ENCODE results near the gene SGO1.

The SGO1 gene

DNA sequence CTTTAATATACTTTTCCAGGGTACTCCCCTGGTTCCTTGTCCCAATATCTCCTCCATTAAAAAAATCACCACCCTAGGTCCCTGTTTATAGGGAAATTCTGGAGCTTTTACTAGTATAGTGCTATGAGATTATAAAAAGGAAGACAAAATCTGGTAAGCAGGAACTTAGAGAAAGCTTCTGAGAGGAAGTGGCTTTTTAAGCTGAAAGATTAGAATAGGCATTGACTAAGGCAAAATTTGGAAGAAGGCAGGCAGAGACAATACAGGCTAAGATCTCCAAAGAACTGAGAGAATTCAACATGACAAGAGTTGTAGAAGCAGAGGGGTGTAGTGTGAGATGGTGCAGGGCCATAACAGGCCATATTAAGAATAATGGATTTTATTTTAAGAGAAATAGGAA is 25.8 kb downstream of the SGO1 start:
- no peak overlapping the region for H3K4me3 ChIP-seq (ENCODE audit: low read depth, low read length)

DNA sequence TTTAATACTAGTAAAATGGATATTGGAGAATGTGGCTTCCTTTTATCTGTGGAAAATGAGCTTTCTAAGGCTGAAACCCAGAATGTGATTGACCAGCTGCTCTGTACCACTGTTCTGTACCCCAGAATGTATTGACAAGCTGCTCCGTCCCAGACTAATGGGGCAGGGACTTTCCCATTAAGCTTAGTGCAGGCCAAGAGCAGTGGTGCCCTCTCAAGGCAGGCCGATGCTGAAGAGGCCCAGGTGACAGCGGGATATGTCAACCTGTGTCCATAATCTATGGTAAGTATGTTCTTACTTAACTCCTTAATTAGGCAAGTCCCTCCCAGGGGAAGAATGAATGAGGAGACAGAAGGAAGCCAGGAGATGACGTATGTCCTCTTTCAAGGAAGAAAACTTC is 31.1 kb downstream of the SGO1 start:
- H3K4me3 ChIP-seq (ENCODE audit: low read depth, low read length): no peak overlapping the region

DNA sequence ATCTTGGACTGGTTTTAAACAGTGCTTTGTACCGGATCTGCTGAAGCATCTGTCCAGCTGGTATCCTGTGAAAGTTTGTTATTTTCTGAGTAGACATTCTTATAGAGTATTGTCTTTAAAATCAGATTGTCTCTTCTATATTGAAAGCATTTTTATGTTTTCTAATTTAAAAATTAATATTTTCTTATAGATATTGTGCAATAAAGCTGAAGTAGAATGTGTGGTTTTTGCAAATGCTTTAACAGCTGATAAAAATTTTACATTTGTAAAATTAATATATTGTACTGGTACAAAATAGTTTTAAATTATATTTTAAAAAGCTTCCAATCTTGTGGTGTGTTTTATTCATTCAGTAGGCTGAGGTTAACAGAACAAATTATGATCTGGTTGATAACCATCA is 31.9 kb downstream of the SGO1 start:
- H3K4me3 ChIP-seq (ENCODE audit: low read depth, low read length): no peak overlapping the region

DNA sequence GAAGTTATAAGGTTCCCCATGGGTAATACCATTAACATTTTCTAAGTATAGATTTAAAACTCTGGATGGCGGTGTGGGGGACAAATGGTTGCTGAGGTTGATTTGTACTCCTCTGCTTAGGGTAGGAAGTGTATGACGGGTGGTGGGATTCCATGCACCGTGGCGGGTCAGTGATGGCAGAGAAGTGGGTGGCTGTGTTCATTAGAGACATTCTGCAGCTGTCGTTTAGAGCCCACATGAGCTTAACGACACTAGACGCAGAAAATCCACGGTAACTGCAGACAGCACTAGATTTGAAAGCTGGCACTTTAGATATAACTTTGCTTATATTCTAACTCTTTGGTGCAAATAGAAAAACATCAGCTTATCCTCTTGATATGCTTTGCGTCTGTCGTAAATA is 37.5 kb downstream of the SGO1 start:
- no peak overlapping the region for H3K4me3 ChIP-seq (ENCODE audit: low read depth, low read length)

DNA sequence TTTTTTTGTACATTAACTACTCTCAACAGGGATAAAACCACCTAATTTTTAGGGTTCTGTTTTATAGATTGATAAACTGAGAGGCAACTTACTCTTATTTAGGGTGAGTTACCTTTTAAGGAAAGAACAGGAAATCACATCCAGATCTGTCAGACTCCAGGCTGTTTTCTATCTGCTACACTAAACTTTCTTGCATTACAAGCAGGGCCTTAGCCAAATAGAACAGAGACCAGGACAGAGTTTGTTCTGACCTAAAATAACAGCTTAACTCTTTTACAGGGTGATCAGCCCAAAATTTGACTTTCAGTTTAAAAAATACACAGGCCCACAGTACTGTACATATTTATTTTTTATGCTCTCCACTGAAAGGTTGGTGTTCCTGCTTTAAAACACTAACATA is 38.6 kb downstream of the SGO1 start:
- no peak overlapping the region for H3K4me3 ChIP-seq (ENCODE audit: low read depth, low read length)

DNA sequence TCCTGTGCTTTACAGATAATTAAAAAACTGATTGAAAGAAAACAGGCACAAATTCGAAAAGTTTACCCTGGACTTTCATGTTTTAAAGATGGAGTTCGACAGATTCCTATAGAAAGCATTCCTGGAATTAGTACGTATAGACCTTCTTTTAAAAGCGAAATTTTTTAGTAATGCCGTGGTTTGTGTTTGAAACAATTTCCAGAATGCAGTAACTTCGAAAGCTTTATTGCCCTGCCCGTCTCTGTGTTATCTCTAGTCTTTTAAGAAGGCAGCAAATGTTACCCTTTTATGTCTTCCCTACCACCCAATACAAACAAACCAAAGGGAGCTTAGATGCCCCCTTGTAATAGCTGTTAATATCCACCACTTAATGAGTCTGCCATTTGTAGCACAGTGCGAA is 39.7 kb downstream of the SGO1 start:
- H3K4me3 ChIP-seq (ENCODE audit: low read depth, low read length): no peak overlapping the region

DNA sequence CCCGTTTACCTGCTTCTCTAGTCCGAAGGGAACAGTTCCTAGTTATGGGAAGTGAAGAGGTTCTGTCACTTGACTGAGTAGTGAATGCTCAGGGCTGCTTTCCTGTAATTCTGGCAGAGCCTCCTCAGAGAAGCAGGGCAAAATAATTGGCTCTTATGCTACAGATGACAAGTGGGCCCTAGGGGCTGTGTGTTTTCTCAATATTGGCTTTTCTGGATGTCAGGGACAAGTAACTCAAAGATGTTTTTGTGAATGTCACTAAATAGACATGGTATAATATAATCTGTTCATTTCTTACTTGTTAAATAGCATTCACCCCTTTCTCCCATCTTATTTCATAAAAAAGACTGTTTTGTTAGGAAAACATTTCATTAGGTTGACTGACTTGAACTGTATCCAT is 40.1 kb downstream of the SGO1 start:
- no peak overlapping the region for H3K4me3 ChIP-seq (ENCODE audit: low read depth, low read length)

DNA sequence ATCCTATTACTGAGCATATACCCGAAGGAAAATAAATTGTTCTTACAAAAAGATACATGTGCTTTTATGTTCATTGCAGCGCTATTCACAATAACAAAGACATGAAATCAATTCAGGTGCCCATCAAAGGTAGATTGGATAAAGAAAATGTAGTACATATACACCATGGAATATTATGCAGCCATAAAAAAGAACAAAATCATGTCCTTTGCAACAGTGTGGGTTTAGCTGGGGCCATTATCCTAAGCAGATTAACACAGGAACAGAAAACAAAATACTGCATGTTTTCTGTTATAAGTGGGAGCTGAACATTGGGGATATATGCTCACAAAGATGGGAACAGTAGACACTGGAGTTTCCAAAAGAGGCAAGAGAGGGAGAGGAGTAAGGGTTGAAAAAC is 42.5 kb downstream of the SGO1 start:
- H3K4me3 ChIP-seq (ENCODE audit: low read depth, low read length): no peak overlapping the region

DNA sequence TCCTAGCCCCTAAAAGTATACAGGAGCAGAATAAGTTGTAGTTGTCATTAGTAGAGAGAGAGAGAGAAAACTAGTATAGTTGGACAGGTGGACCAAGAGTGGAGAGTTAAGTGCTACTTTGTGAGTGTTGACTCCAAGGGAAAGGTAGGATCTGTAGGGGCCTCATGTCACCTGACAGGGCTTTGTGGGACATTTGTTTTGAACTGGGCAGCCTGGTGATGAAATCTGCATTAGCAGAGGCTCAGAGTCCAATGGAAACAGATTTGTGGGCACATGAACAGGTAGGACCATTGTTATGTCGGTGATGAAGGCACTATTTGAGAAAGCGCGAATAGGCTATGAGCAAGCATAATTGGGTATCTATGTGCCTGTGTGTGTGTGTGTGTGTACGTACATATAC is 43.5 kb downstream of the SGO1 start:
- H3K4me3 ChIP-seq (ENCODE audit: low read depth, low read length): no peak overlapping the region

DNA sequence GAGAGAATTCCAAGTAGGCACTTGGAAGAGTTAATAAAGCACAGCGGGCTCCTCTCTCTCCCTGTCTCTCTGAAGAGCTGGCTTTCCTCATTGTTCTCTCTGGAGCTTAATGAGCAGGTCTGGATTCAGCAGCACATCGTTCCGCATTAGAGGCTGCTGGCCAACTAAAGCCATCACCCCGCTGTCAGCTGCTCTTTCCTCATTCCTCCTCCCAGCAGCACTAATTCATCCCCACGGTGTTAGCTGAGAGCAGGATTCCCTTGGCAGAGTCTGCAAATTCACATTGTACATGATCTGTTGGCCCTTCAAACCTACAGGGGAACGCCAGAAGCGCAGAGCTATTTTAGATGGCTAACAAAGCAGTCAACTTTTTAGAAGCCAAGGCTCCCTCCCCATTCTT is 44.2 kb downstream of the SGO1 start:
- H3K4me3 ChIP-seq (ENCODE audit: low read depth, low read length): no peak overlapping the region

DNA sequence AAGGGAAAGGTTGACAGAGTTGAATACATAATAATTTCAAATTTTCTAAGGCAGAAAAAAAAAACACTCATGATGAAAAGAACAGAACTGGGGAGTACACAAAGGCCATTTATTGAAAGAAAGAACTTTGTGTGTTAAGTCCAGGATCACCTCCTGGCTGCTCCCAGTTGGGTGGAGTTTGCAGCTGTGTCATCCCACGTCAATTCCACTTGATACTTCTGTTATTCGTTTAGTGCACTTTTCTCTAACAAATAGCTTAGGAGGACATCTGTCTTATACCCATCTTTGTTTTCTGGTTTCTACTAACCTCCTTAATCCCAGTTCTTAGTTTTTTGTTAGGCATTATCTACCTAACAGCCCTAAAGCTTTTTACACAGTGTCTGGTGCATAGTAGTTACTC is 44.7 kb downstream of the SGO1 start:
- H3K4me3 ChIP-seq (ENCODE audit: low read depth, low read length): no peak overlapping the region

DNA sequence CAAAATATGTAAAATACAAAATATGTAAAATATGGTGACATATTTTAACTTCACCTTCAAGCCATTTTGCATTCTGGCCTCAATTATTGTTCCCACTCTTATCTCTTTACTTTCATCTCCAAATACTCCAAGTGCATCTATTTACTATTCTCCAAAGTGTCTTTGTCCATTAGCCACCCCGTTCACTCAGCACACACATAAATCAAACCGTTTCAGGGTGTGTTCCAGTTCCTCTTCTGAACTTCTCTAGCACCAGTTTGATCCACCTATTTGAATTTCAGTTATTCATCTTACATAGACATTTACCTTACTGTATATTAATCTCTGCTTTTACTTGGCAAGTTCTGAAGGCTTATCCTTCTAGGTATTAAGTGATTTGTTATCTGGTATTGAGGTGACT is 45.1 kb downstream of the SGO1 start:
- H3K4me3 ChIP-seq (ENCODE audit: low read depth, low read length): no peak overlapping the region

DNA sequence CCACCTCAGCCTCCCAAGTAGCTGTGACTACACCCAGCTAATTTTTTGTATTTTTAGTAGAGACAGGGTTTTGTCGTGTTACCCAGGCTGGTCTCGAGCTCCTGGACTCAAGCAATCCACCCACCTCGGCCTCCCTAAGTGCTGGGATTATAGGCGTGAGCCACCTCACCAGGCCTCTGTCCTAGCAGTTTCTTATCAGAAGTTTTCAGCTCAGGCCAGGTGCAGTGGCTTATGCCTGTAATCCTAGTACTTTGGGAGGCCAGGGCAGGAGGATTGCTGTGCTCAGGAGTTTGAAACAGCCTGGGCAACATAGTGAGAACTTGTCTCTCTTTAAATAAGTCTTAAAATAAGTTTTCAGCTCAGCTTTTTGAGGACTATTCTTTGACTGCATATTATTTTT is 48.4 kb downstream of the SGO1 start:
- no peak overlapping the region for H3K4me3 ChIP-seq (ENCODE audit: low read depth, low read length)

DNA sequence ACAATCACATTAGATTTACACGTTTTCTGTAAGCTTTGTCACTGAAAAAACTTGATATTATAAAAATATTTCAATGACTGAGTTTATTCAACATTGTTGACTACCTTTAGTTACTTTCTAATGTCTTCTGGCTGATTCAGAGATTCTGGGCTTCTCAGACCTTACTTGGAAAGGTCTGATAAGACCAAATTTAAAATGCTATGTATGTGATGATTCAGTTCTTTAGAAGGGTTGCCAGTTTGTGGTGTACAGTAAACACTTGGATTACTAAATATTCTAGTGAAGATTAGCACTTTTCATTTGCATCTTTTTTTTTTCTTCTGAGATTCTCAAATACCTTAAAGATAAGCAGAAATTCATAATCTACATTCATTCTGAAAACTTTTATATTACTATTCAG is 49.8 kb downstream of the SGO1 start:
- no peak overlapping the region for H3K4me3 ChIP-seq (ENCODE audit: low read depth, low read length)

DNA sequence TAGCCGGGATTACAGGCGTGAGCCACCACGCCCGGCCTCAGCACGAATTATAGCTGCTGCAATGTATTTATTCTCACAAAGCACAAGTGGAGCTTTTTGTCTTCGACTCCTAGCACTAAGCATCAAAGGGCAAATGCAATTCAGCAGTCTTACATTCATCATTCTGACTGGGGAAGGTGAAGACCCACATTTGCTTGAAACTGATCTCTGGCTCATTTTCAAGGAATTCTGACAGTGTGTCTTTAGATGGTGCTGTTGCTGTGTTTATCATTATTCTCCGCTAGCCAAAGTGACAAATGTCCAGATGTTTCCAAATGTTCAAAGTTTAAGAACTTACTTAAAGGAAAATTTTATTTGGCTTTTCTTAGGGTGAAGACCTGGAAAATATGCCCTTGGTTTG is 55.9 kb downstream of the SGO1 start:
- H3K4me3 ChIP-seq (ENCODE audit: low read depth, low read length): no peak overlapping the region

DNA sequence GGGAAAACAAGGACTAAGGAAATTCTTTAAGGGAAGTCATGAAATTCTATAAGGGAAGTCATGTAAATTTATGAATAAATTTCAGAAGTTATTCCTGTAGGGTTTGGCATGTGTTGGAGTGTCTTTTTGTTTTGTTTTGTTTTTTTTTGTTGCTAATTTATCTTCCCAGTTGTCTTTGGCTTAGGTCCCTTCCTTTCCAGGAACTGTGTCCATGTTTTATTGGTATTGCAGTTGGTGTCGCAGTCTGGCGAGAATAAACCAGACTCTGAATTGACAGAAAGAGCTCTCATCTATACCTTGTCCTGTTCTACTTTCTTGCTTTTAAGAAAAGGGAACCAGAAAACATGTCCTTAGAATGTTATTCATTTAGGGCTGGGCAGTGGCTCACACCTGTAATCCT is 57.6 kb downstream of the SGO1 start:
- H3K4me3 ChIP-seq (ENCODE audit: low read depth, low read length): no peak overlapping the region

DNA sequence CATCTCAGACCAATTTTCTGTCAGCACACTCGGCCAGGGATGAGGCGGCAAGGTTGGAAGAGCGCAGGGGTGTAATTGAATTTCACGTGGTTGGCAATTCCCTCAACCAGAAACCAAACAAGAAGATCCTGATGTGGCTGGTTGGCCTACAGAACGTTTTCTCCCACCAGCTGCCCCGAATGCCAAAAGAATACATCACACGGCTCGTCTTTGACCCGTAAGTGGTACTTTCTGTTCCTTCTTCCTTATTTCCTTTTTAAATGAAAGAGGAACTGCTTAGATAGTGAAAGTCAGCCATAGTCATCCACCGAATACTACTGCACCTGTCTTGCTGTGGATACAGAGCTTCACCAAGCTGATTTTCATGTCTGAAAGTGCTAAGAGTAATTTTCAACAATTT is 60.1 kb downstream of the SGO1 start:
- no peak overlapping the region for H3K4me3 ChIP-seq (ENCODE audit: low read depth, low read length)

DNA sequence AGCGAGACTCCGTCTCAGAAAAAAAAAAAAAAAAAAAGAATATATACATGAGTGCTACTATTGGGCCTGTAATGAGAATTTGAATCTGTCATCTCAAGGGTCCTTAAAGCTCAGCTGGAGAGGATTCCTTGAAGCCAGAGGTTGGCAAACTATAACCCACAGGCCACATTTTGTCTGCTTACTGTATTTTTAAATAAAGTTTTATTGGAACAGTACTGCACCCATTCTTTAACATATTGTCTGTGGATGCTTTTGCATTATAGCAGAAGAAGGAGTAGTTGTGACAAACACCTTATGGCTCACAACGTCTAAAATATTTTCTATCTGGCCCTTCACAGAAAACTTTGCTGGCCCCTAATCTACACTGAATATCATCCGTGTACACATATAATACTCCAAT is 60.7 kb downstream of the SGO1 start:
- no peak overlapping the region for H3K4me3 ChIP-seq (ENCODE audit: low read depth, low read length)

DNA sequence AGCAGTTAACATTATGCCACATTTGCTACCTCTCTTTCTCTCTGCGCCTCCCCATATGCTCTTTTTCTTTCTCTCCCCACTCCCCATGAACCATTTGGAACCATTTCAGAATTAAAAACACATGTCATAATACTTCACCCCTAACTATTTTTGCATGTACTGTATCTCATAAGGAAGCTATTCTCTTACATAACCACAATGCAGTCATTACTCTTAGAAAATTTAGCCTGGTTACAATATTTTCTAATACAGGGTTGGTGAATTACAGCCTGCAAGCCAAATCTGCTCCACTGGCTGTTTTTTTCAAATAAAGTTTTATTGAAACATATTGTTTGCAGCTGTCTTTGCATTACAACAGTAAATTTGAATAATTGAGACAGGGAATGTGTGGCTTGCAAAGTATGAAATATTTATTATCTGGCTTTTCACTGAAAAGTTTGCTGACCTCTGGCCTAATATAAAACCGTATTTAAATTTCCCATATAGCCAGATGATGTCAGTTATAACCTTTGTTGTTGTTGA is 62.8 kb downstream of the SGO1 start:
- no peak overlapping the region for H3K4me3 ChIP-seq (ENCODE audit: low read depth, low read length)

DNA sequence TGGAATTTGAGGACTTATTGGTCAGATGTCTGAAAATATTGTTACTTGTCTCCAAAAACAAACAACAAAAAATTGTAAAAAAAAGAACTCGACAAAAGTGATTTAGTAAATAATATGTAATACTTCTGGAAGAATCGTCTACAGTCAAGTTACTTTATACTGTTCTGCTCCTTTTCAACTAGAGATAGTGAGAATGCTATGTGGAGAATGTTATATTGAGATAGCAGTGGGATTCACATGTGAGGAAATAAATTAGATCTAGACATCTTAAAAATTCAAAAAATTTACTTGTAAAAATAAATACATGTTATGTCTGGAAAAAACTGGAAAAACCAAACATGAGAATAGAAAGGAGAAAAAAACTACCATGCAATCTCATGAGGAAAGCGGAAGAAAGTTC is 64.9 kb downstream of the SGO1 start:
- no peak overlapping the region for H3K4me3 ChIP-seq (ENCODE audit: low read depth, low read length)
